GM12878 (cell line): ENCODE results near the gene ARIH2. TPM values are rescaled to one million over a fixed set of nuclear protein-coding genes. Genes with fewer than 3 reads are reported as not detected.

Experiments used
- CEBPZ ChIP-seq: fragments of 150-350 bp; IDR thresholded peaks from 2 replicates; pipeline ENCODE4 v1.6.1; 2016; ENCODE audit warnings: low read depth, low read length
- CTCF ChIP-seq, 3 experiments: IDR thresholded peaks in 2 of 3; conservative IDR thresholded peaks in 1 of 3; 2 replicates each; pipeline ENCODE4 v1.5.1; 2011; ENCODE audit warnings: low read depth in 3 of 3, low read length in 3 of 3, mild to moderate bottlenecking in 3 of 3, control low read depth in 2 of 3, moderate library complexity in 2 of 3, inconsistent platforms in 1 of 3, mixed read lengths in 1 of 3; ENCODE audit not compliant: control insufficient read depth in 2 of 3, insufficient read depth in 1 of 3; ENCODE audit errors: extremely low read depth in 1 of 3
- GABPA ChIP-seq: IDR thresholded peaks from 2 replicates; pipeline ENCODE4 v1.6.1; 2014; ENCODE audit warnings: antibody characterized with exemption, low read depth, mild to moderate bottlenecking, inconsistent platforms
- SUZ12 ChIP-seq: fragments of 200-600 bp; sonication (generic); IDR thresholded peaks from one replicate; pipeline ENCODE4 v1.6.1; 2018; ENCODE audit warnings: antibody characterized with exemption, mild to moderate bottlenecking; ENCODE audit not compliant: unreplicated experiment
- ZBTB33 ChIP-seq: fragments of 450-650 bp; IDR thresholded peaks from 2 replicates; pipeline ENCODE4 v1.6.1; 2017; ENCODE audit warnings: mild to moderate bottlenecking
- ZBTB40 ChIP-seq: fragments of 450-650 bp; IDR thresholded peaks from 2 replicates; pipeline ENCODE4 v1.6.1; 2016; ENCODE audit warnings: mild to moderate bottlenecking, moderate library complexity, borderline replicate concordance
- polyA plus RNA-seq, 11 experiments: library from polyadenylated mRNA; depleted of rRNA in 4 of 11; unstranded in 6 of 11; stranded (reverse) in 5 of 11; fragments of >200 nt; fragmentation: Nextera tagmentation in 4 of 11; fragmentation: Illumina TruSeq in 1 of 11; extraction: Ambion mirVana in 4 of 11; extraction: Trizol in 1 of 11; gene quantifications; 1 replicate in 1 of 11; 2 replicates in 10 of 11; pipeline versions ENCODE4 v1.2.1 to v1.2.3, GENCODE V29; 2011 to 2016; ENCODE audit warnings: inconsistent platforms in 2 of 11, missing spikeins in 2 of 11, low read depth in 1 of 11
- total RNA-seq, 4 experiments: library from RNA; depleted of rRNA in 3 of 4; stranded (reverse); fragments of >200 nt in 3 of 4; fragmentation: Illumina TruSeq in 1 of 4; extraction: Trizol in 1 of 4; gene quantifications; 2 replicates each; pipeline versions ENCODE4 v1.2.1 to v1.2.3, GENCODE V29; 2013 to 2021

Gene ARIH2
- total and polyA plus RNA-seq, 10 of the 15 experiments (the other 5 are each of a cell fraction or from before 2014, with no cell fraction given), result 18.7 to 74.7 (median 63.7) TPM

- TF ChIP-seq CEBPZ (no peak), ZBTB40 (no peak), ZBTB33 (no peak), SUZ12 (no peak), GABPA (no peak), CTCF (IDR thresholded peaks at IDR 0.05 in 2 of 3, conservative IDR thresholded peaks at IDR 0.05 in 1 of 3; ENCODE audit: control insufficient read depth in 2 of 3, extremely low read depth in 1 of 3, insufficient read depth in 1 of 3, low read depth in 3 of 3, low read length in 3 of 3) (no peak)
- TF ChIP-seq, all 136 proteins: peak for 0
These were observed 15.8 kb downstream of the ARIH2 start (continued) for GRCh38 chr3:48934333-48934991.
